GM12872 (cell line): ENCODE measurements around the gene CHADL.

Experiments used
- TF ChIP-seq, protein P1 (sequence below): IDR thresholded peaks from 3 replicates; pipeline ENCODE4 v1.5.1; 2011; ENCODE audit warnings: low read depth, mild to moderate bottlenecking, low read length, moderate library complexity; ENCODE audit not compliant: insufficient read depth

CHADL gene

GRCh38 chr22:41263704-41264103 lies 23.0 kb upstream of the CHADL start:
- TF ChIP-seq, protein P1, sequence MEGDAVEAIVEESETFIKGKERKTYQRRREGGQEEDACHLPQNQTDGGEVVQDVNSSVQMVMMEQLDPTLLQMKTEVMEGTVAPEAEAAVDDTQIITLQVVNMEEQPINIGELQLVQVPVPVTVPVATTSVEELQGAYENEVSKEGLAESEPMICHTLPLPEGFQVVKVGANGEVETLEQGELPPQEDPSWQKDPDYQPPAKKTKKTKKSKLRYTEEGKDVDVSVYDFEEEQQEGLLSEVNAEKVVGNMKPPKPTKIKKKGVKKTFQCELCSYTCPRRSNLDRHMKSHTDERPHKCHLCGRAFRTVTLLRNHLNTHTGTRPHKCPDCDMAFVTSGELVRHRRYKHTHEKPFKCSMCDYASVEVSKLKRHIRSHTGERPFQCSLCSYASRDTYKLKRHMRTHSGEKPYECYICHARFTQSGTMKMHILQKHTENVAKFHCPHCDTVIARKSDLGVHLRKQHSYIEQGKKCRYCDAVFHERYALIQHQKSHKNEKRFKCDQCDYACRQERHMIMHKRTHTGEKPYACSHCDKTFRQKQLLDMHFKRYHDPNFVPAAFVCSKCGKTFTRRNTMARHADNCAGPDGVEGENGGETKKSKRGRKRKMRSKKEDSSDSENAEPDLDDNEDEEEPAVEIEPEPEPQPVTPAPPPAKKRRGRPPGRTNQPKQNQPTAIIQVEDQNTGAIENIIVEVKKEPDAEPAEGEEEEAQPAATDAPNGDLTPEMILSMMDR, result no peak

- TF ChIP-seq, protein P1, result no peak
Measured at GRCh38 chr22:41262250-41262765, 21.6 kb upstream of the CHADL start.

DNA sequence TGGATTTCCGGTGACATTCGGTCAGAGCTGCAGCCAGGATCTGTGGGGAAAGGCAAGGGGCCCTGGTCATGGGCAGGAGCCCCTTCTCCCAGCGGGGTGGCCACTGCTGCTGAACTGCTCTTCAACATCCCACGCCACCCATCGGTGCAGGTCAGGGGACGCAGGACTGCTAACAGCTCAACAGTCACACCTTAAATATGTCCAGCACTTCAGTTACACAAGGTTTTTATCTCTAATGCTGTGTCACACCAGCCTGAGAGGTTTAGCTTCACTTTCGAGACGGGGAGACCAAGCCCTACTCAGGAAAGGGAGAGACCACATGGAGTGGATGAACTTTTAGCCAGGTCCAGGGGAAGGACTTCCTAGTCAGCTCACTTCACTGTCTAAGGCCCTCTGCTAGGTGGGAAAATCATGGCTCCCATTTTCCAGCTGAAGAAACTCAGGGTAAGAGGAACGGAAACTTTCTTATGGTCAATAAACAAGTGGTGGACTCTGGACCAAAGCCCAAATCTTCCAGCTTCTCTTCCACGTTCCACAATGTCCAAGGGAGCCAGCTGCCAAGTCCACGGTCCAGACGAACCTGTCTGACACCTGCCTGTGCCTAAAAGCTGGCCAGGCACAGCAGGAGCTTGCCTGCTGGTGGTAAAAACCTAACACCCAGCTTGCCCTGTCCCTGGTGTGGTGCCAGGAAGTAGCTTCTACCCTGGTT lies 21.0 kb upstream of the CHADL start:
- TF ChIP-seq, protein P1, result no peak

DNA sequence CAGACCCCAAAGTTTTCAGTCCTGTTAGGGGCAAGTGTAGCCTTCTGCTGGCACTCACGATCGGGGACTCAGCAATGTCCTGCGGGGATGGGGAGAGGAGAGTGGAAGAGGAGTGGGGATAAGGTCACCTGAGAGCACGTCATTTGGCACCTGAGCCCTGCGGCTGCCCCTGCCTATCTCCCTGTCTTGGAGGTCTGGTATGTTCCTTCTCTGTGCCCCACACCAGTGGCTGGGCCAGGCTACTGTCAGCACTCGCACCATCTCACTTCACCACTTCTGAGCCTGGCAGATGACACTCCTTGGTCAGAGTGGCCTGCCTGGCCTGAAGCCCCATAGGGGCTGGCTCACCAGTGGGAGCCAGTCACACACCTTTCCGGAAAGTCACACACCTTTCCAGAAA lies 20.1 kb upstream of the CHADL start:
- TF ChIP-seq, protein P1, result no peak

- TF ChIP-seq, protein P1, result no peak
Measured at GRCh38 chr22:41257696-41258095, 17.0 kb upstream of the CHADL start.

DNA sequence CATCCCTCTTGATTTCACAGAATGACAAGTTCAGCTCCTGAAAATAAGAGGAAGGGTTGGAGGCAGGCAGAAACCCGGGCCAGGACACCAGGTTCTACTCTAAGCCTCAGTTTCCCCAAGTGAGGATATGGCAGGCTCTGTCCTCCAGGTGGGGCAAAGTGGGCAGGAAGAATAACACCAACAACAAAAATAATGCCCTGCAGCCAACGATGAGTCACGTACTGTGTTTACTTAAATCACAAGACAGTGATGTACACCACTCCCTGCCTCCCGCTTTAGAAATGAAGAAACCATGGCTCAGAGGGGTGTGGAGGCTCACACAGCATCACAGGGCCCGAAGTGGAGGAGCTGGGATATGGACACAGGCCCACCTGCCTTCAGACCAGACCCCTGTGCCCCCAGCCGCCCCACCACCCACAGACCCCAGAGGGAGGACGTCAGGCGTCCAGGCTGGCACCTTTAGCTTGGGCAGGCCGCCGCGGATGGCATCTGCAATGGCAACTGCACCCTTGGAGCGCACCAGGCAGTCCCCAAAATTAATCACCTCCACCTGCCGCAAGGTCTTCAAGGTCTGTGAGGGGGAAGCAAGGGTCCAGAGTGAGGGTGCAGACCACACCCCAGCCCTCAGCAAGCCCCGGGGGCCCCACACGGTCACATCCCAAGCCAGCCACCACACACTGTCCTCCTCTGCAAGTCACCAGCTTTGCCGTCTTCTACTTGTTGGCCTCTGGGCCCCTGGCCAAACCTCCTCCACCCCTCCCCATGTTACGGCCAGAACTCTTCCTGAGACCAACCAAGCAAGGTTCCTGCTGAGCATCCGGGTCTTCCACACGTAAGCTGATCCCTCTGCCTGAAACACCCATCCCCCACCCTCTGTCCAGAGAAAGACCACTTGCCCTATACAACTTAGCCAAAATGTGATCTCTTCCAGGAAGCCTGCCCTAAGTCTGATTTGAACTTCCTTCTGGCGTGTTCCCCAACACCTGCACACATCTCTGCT lies 15.8 kb upstream of the CHADL start:
- TF ChIP-seq, protein P1, result no peak

DNA sequence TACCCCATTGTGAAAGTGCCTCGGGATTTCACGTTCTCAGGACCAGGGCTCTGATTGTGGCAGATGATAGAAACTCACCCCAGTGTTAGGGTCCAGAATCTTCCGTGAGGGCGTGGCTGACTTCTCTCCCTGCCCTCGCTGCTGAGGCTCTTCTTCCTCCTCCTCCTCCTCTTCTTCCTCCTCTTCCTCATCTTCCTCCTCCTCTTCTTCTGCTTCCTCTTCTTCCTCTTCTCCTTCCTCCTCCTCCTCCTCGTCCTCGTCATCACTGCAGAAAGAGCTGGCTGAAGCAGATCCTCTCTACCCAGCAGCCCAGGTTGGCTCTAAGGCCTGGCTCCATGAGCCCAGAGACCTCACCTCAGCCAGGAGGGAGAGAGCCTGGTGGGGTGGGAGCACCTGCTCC lies 13.5 kb upstream of the CHADL start:
- TF ChIP-seq, protein P1, result no peak
